K562 (cell line): ENCODE results near the gene MTOR.
"Not testable (repeated sequence)": the region's sequence is repeated elsewhere in the genome, so short reads cannot be mapped to it uniquely, and the experiment has no call there.

Experiments used
- CREB1 ChIP-seq, 2 experiments: sonication (generic) in 1 of 2; formaldehyde crosslinking in 1 of 2; IDR thresholded peaks; 2 replicates each; pipeline versions ENCODE4 v1.6.1 to v1.8.0; 2012 to 2022; ENCODE audit warnings: inconsistent platforms in 1 of 2, mild to moderate bottlenecking in 1 of 2, missing genetic modification reagents in 1 of 2, moderate library complexity in 1 of 2
- ELK1 ChIP-seq: sonication (generic); formaldehyde crosslinking; IDR thresholded peaks from 2 replicates; pipeline ENCODE4 v1.8.1; 2022; ENCODE audit warnings: missing genetic modification reagents
- EZH2 ChIP-seq: IDR thresholded peaks from 2 replicates; pipeline ENCODE4 v1.6.1; 2012; ENCODE audit warnings: low read depth, mild to moderate bottlenecking, inconsistent platforms, low read length, borderline replicate concordance
- KDM5B ChIP-seq: fragments of 200-600 bp; sonication (generic); IDR thresholded peaks from 2 replicates; pipeline ENCODE4 v1.6.1; 2012; ENCODE audit warnings: low read depth, mild to moderate bottlenecking, moderate library complexity, low read length, control low read depth, inconsistent platforms; ENCODE audit not compliant: insufficient replicate concordance
- KLF13 ChIP-seq: fragments of 450-650 bp; IDR thresholded peaks from 2 replicates; pipeline ENCODE4 v1.6.1; 2016; ENCODE audit warnings: missing genetic modification characterization, low read depth, mild to moderate bottlenecking, missing compliant biosample characterization, moderate library complexity, borderline replicate concordance
- NFE2 ChIP-seq: IDR thresholded peaks from 2 replicates; pipeline ENCODE4 v1.6.1; 2014; ENCODE audit warnings: antibody characterized with exemption, low read depth
- STAT5B ChIP-seq: fragments of 250-450 bp; sonication (Bioruptor Pico); IDR thresholded peaks from 2 replicates; pipeline ENCODE4 v1.8.0; 2021; ENCODE audit warnings: mild to moderate bottlenecking, inconsistent platforms
- TAF15 ChIP-seq: fragments of 200-400 bp; formaldehyde crosslinking; IDR thresholded peaks from 2 replicates; pipeline ENCODE4 v1.6.1; 2017; ENCODE audit warnings: mild to moderate bottlenecking, low read depth, low read length, moderate library complexity
- ZHX1 ChIP-seq: fragments of 150-350 bp; conservative IDR thresholded peaks from 2 replicates; pipeline ENCODE4 v1.6.1; 2014; ENCODE audit warnings: low read length
- TF ChIP-seq, protein P1 (sequence below): sonication (generic); formaldehyde crosslinking; IDR thresholded peaks from 2 replicates; pipeline ENCODE4 v1.8.1; 2023; ENCODE audit warnings: mild to moderate bottlenecking, missing genetic modification reagents

GRCh38 chr1:11297774-11298173, 35.4 kb upstream of the MTOR start:
- TF ChIP-seq ZHX1; CREB1 (IDR thresholded peaks at IDR 0.05); CREB1 (CRISPR knock-in tag; IDR thresholded peaks at IDR 0.05); EZH2; STAT5B; ELK1 (CRISPR knock-in tag); TAF15; KDM5B; NFE2; KLF13 (tag): not testable (repeated sequence)
- TF ChIP-seq, protein P1, sequence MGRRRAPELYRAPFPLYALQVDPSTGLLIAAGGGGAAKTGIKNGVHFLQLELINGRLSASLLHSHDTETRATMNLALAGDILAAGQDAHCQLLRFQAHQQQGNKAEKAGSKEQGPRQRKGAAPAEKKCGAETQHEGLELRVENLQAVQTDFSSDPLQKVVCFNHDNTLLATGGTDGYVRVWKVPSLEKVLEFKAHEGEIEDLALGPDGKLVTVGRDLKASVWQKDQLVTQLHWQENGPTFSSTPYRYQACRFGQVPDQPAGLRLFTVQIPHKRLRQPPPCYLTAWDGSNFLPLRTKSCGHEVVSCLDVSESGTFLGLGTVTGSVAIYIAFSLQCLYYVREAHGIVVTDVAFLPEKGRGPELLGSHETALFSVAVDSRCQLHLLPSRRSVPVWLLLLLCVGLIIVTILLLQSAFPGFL (CRISPR knock-in tag): not testable (repeated sequence)
